ENCODE data around the gene MED12L. TPM values are rescaled to one million over a fixed set of nuclear protein-coding genes. Genes with fewer than 3 reads are reported as not detected.

MED12L gene
- total and polyA plus RNA-seq, 9 donors: 0.15 to 2.4 (median 0.75) TPM

DNA sequence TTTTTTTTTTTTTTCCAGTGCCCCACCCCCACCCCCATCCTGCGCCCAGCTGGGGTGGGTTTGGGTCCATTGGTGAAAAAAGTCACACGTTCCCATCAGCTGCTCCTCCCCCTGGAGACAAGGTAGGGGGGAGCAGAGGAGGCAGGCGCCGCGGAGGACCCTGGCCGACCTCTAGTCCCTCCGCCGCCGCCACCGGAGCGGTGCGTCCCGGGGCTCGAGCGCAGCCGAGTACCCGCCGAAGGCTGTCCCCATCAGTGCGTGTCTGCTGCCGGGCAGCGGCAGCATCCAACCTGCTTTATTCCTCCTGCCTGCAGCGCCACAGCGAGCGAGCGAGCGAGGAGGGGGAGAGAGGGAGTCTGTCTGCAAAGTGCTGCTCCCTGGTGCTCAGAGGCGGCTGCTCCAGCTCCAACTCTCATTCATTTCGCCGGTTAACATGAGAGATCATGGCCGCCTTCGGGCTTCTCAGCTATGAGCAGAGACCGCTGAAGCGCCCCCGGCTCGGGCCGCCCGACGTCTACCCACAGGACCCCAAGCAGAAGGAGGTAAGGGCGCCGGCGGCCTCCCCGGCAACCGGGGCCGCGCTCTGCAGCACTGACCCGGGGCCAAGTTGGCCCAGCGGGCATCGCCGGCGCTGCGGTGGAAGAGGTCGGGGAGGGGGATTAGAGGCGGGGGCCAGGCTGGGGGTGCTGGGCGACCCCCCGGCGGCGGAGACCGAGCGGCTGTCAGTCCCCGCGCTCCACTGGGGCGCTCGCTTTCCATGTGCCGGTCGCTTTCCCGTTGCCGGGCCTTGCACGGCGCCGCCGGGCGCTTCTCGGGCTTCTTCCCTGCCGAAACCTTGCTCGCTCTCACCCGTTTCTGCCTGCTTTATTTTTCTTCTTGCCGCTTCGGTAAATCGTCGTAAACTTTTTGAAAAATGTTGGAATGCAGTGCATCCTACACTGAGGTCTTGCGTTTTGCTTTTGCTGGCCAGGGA is 1.3 kb downstream of the MED12L start:
- Histone ChIP-seq H3K27me3 (no peaks in the 10 kb centered on the region), H3K4me1 (ENCODE audit: insufficient read depth) (peaks cover 3% of the 10 kb centered on the region), H3K27ac (peak overlapping the region; percentile 42 to 69), H3K4me3 (peak overlapping the region; percentile 78), H3K36me3 (no peaks in the 10 kb centered on the region), H3K9me3 (no peaks in the 10 kb centered on the region)
- peak; percentile 62 to 84 (median 72) for DNase-seq
- TF ChIP-seq, protein P1, sequence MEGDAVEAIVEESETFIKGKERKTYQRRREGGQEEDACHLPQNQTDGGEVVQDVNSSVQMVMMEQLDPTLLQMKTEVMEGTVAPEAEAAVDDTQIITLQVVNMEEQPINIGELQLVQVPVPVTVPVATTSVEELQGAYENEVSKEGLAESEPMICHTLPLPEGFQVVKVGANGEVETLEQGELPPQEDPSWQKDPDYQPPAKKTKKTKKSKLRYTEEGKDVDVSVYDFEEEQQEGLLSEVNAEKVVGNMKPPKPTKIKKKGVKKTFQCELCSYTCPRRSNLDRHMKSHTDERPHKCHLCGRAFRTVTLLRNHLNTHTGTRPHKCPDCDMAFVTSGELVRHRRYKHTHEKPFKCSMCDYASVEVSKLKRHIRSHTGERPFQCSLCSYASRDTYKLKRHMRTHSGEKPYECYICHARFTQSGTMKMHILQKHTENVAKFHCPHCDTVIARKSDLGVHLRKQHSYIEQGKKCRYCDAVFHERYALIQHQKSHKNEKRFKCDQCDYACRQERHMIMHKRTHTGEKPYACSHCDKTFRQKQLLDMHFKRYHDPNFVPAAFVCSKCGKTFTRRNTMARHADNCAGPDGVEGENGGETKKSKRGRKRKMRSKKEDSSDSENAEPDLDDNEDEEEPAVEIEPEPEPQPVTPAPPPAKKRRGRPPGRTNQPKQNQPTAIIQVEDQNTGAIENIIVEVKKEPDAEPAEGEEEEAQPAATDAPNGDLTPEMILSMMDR (IDR thresholded peaks at IDR 0.05): no peak
- TF ChIP-seq POLR2A (IDR thresholded peaks at IDR 0.05): no peak
- TF ChIP-seq EP300 (IDR thresholded peaks at IDR 0.05): no peak
- WGBS, 3 donors: 1 to 4% (median 2%) methylated on average over 55 to 81 of the region's 81 CpGs
- intact Hi-C loops (cut with DNase I): no loop called here

DNA sequence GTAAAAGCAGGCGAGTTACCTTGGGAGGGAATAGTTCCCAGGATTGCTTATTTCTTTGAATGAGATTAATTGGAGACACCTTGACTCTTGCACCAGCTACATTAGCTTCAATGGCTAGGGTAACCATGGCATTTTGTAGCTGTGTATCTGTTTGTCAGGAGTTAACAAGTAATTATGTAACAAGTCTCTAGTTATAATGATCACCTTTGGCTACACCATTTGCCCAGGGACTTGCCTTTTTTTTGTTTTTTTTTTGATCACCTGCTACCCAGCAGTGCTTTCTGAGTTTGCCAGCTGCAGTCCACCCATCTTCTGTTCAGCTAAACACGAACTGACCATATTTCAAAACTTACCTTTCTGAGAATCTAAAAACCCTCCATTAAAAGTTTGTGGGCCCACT is 2.2 kb downstream of the MED12L start:
- no peak overlapping the region for H3K27ac ChIP-seq
- no peak overlapping the region for H3K4me3 ChIP-seq

DNA sequence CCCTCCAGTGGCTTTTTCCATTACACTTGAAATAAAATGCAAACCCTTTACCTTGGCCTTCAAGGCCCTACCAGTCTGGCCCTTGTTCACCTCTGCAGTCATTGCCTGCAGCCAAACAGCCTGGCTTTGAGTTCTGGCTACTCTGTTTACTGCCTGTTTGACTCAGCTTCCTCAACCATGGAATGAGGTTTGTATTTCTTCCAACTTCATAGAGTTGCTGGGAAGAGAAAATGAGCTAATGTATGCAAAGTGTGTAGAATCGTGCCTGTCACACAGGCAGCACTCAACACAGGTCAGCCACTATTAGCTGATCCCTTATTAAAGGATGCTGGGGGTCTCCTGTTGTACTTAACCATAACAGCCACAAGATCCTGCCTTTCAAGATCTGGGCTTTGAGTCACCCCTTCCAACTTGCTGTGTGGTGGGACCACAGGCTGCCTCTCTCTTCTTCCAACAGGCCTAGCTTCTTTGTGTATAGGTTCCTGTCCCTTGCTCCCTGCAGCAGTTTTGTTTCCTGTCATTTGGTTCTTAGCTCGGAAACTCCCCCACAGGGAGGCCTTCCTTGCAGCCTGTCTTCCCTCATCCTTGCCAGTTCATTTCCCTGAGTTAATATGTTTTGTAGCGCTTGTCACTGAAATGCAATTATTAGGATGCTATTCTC is 6.4 kb downstream of the MED12L start:
- WGBS, 3 donors: 81 to 85% (median 84%) methylated on average over 3 of the region's 3 CpGs
- Histone ChIP-seq H3K9me3 (no peaks in the 10 kb centered on the region), H3K36me3 (no peaks in the 10 kb centered on the region), H3K4me3 (no peak overlapping the region), H3K27me3 (no peaks in the 10 kb centered on the region), H3K27ac (no peak overlapping the region), H3K4me1 (ENCODE audit: insufficient read depth) (no peaks in the 10 kb centered on the region)
- intact Hi-C loops (cut with DNase I): no loop called here
- DNase-seq: no peak
- TF ChIP-seq EP300 (IDR thresholded peaks at IDR 0.05) (no peak), POLR2A (IDR thresholded peaks at IDR 0.05) (no peak)
- TF ChIP-seq, protein P1 (IDR thresholded peaks at IDR 0.05): no peak

More for the DNA sequence above, 2.2 kb downstream of the MED12L start:
- 78 to 83% (median 80%) methylated on average over 2 of the region's 2 CpGs for WGBS, 3 donors
- Histone ChIP-seq H3K27me3 (no peaks in the 10 kb centered on the region), H3K9me3 (no peaks in the 10 kb centered on the region), H3K36me3 (no peaks in the 10 kb centered on the region), H3K4me1 (ENCODE audit: insufficient read depth) (peaks cover 3% of the 10 kb centered on the region)
- no peak for DNase-seq
- intact Hi-C loops (cut with DNase I): no loop called here
- no peak for TF ChIP-seq EP300 (IDR thresholded peaks at IDR 0.05)
- TF ChIP-seq, protein P1 (IDR thresholded peaks at IDR 0.05): no peak
- TF ChIP-seq POLR2A (IDR thresholded peaks at IDR 0.05): no peak

DNA sequence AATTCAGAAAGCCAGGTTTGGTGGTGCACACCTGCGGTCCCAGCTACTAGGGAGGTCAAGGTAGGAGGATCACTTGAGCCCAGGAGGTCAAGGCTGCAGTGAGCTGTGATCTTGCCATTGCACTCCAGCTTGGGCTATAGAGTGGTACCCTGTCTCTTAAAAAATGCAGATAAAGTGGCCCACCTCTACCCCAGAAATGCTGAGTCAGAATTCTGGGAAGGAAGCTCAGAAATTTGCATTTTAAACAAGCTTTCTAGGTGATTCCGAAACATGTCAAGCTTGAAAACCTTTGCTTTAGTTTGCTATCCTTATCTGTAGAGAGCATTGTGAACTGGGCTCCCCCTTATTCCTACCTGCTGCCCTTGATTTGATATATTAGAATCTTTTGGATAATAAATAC is 7.7 kb downstream of the MED12L start:
- DNase-seq: no peak
- Histone ChIP-seq H3K27ac (no peak overlapping the region), H3K9me3 (no peaks in the 10 kb centered on the region), H3K4me1 (ENCODE audit: insufficient read depth) (no peaks in the 10 kb centered on the region), H3K27me3 (no peaks in the 10 kb centered on the region), H3K4me3 (no peak overlapping the region), H3K36me3 (no peaks in the 10 kb centered on the region)
- WGBS, 3 donors: 85 to 94% (median 93%) methylated on average over 2 of the region's 2 CpGs
- no peak for TF ChIP-seq POLR2A (IDR thresholded peaks at IDR 0.05)
- TF ChIP-seq, protein P1 (IDR thresholded peaks at IDR 0.05): no peak
- no peak for TF ChIP-seq EP300 (IDR thresholded peaks at IDR 0.05)
- intact Hi-C loops (cut with DNase I): no loop called here

All from ovary (tissue), 9 donors.